Measurements from ENCODE around the gene LPAR5.

The LPAR5 gene

GRCh38 chr12:6639151-6639801, 3.5 kb upstream of the LPAR5 start:
- DNase-seq (ENCODE audit: low read depth in 2 of 3, low spot score in 2 of 3), result no peak

GRCh38 chr12:6638305-6638704, 2.5 kb upstream of the LPAR5 start:
- no peak for DNase-seq (ENCODE audit: low read depth in 2 of 3, low spot score in 2 of 3)

GRCh38 chr12:6635375-6635855, 344 bp downstream of the LPAR5 start:
- no peak for DNase-seq (ENCODE audit: low read depth in 2 of 3, low spot score in 2 of 3)

DNA sequence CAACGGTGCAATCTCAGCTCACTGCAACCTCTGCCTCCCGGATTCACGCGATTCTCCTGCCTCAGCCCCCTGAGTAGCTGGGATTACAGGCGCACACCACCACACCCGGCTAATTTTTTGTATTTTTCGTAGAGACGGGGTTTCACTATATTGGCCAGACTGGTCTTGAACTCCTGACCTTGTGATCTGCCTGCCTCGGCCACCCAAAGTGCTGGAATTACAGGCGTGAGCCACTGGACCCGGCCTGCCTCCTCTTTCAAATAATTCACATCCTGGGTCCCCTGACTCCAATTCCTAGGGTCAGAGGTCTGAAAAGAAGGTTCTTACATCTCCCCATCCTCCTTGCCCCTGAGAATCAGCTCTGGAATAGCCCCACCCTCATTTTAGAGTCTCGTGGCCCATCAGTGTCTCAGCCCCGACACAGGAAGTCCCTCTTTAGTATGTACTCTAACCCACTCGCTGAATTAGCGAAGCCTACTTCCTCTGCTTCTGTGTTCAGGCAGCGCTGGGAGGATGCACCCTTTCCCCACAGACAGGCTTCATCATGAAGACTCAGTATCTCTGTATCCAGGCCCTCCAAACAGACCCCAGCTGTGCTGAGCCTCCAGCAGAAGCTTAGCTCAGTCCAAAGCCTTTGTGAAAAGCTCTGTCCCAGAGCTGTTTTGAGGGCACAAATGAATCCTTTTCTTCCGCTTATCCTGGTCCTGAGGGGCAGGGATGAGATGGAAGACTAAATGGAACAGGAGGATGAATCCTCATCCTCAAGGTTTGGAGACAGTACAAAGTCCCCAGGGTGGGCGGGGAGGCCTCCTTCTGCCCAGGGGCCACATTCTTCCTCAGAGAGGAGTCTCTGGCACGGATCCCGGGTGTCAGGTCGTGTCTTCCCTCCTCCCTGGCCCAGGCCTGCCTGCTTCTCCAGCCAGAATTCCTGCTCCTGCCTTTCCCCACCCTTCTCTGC, 3.5 kb downstream of the LPAR5 start:
- DNase-seq (ENCODE audit: low read depth in 2 of 3, low spot score in 2 of 3), result no peak

DNA sequence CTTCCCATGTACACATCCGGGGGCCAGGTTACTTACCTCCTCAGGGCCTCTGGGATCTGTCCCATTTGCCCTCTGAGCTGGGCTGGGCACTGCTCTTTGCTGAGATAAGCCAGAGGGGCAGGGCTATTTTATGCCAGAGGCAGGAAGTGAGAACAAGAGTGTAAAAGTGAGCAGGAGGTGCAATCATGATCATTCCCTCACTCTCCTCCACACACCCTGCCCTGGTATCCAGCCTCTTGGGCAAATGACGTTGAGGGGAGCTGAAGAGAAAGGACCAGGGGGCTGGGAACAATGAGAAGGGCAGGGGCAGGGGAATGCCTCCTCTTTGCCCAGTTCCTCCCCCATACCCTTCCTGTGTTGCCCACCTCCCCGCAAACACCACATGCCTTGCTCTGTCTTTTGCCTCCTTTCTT, 4.2 kb downstream of the LPAR5 start:
- DNase-seq (ENCODE audit: low read depth in 2 of 3, low spot score in 2 of 3), result no peak

DNA sequence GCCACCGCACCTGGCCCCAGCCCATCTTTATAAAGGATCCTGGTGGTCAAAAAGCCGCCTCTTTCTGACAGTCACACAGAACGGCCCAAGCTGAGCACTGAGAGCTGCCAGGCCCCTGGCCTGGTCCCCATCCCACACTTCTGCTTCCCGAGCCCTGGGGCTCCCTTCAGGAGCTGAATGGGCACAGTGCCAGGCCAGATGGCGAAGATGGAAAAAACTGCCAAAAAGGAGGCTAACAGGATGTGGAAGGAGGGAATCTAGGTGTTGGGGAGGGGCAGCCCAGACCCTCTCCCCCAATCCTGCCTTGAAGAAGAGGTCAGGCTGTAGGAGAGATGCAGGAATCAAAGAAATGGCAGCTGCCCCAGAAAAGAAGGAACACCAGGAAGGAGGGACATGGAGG, 5.0 kb downstream of the LPAR5 start:
- DNase-seq (ENCODE audit: low read depth in 2 of 3, low spot score in 2 of 3), result no peak

DNA sequence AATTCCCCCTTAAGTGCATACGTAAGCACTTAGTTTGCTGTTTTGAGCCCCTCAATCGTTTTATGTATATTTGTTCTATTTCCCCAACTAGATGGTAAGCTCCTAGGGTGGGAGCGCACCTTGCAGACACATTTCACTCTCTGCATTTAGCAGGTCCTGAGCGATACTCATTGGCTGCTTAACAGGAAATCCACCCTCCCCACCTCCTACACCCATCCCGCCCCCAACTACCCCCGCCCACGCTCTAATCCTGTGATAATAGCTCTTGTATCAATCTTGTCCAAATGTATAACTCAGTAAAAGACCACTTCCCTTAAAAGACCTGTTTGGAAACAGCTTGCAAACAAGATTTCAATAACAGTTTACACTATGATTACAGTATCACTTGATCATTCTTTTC, 8.1 kb downstream of the LPAR5 start:
- no peak for DNase-seq (ENCODE audit: low read depth in 2 of 3, low spot score in 2 of 3)

- DNase-seq (ENCODE audit: low read depth in 2 of 3, low spot score in 2 of 3), result no peak
Measured at GRCh38 chr12:6626654-6627283, 9.0 kb downstream of the LPAR5 start.

- DNase-seq (ENCODE audit: low read depth in 2 of 3, low spot score in 2 of 3), result no peak
Measured at GRCh38 chr12:6620885-6621274, 14.9 kb downstream of the LPAR5 start.

GRCh38 chr12:6620137-6620884, 15.4 kb downstream of the LPAR5 start:
- DNase-seq (ENCODE audit: low read depth in 2 of 3, low spot score in 2 of 3), result no peak

GRCh38 chr12:6618483-6619225, 17.1 kb downstream of the LPAR5 start:
- no peak for DNase-seq (ENCODE audit: low read depth in 2 of 3, low spot score in 2 of 3)

DNA sequence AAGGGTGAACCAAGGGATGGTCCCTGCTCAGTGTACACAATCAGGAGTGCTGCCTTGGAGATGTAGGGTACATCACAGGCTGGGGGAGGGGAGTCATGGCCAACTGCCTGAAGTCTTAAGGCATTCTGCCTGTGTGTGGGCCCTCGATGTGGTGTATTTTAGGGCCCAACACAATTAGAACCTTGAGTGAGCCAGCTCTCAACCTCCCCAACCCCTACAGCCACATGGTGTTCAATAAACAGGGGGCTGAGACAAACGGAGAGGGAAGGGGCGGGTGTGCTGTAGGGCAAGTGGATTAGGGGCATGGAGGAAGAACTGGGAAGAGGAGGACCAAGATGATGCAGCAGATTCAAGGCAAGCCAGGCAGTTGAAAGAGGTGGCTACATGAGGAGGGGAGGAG, 20.0 kb downstream of the LPAR5 start:
- no peak for DNase-seq (ENCODE audit: low read depth in 2 of 3, low spot score in 2 of 3)

DNA sequence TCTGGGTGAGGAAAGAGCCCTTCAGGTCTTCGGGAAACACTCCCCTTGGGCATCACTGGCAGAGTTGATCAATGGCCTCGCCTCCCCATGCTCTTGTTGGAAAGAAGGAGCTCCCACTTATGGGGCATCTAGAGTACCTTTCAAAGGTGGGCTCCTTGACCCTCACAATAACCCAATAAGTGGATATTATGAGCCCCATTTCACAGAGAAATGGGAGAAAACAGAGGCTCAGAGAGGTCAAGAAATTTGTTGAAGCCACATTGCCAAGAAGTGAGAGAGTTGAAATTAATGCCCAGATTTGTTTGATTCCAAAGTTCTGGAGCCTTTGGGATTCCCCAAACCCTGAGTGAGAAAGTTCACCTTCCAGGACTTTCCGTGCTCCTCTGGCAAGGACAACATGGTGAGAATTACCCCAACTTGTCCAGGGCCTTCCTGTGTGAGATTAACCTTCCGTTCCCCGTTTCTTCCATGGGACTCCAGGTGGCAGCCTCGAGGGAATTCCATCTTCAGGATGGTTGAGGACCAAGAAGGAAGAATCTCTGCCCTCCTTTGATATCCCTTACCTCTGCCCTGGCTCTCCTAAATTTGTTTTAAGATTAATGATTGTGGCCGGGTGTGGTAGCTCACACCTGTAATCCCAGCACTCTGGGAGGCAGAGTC, 21.1 kb downstream of the LPAR5 start:
- DNase-seq (ENCODE audit: low read depth in 2 of 3, low spot score in 2 of 3), result no peak

DNA sequence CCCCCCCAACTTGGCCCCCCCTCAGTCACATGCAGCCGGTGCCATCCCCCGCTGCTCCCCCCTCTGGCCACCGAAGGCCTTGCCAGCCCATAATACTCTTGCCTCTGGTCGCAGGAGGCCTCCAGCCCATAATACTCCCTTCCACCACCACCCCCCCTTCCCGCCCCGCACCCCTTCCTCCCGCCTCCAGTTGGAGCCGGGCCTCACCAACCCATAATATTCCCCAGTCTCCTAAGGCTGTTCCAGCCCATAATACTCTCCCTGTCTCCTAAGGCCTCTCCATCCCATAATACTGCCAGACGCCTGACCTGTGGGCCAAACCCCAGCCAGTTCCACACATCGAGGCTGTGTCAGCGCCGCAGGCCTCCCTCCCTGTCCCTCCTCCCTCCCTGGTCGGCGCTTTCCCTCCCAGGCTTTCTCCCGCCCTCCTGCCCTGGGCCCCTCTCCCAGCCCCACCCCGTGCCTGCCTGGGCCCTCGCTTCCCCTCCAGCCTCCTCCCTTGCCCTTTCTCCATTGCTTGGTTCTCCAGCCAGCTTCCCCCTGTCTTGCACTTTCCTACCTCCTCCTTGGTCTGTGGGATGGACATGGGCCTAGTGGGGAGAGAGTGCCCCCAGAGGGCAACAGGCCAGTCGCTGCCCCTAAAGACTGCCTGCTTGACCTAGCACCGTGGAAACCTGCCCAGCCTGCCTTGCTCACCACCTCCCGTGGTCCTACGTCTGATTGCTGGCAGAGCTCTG, 21.8 kb downstream of the LPAR5 start:
- DNase-seq (ENCODE audit: low read depth in 2 of 3, low spot score in 2 of 3), result no peak

GRCh38 chr12:6613015-6613775, 22.6 kb downstream of the LPAR5 start:
- no peak for DNase-seq (ENCODE audit: low read depth in 2 of 3, low spot score in 2 of 3)

DNA sequence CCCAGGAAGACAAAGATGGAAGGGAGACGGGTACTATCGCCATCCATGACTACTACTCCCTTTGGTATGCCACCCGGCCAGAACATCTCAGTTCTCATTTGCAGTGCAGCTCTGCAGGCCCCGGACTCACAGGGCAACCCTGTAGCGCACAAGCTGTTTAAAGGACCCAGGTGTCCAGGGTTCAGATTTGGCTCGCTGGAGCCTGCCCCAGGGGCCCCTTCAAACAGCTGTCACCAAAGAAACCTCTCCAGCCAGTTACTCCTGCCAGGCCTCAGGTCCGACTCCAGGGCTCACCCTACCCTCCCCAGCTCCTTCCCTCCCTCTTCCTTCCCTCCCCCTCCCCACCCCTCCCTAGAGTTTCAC, 23.1 kb downstream of the LPAR5 start:
- DNase-seq (ENCODE audit: low read depth in 2 of 3, low spot score in 2 of 3), result no peak

DNA sequence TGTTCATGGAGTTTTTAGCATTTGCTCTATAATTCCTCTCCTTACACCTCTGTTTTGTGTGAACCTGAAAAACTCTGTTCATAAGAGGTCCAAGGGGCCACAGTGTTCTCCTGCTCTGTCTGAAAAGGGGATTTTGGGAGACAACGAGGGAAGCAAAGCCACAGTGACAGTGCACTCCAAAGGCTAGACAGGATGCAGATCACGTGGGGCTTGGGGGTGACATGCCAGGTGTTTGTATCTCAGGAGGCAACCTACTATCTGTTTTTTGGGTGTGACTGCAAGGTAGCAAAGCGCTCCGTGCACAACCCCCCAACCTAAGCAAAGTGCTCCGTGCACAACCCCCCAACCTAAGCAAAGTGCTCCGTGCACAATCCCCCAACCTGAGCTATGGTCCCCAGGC, 23.5 kb downstream of the LPAR5 start:
- no peak for DNase-seq (ENCODE audit: low read depth in 2 of 3, low spot score in 2 of 3)

DNA sequence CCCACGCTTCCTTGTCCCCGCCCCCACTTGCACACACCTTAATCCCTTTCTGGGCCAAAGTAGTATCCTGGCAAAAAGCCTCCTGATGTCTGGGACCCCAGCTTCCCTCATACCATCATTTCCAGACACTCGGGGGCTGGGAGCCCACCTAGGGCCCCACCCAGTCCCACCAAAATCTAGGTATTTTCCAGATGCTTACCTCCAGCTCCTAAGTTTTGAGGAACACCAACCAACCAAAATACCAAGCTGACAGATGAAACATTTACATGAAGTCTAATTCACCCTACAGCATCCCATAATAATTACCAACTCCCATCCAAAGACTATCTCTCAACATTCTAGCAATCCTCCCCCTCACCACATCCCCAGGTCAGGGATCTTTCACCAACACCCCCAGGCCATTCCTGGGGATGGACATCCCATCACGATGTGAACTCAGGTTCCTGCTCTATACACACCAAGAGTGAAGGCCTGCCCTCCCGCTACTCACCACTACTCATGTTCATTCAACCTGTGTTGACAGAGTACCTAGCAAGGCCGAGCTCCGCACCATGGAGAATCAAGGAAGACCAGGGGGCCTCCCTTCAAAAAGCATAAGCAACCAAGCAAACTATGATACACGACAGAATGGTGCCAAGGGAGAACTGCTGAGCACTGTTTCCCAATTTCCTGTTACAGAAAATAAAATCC, 27.0 kb downstream of the LPAR5 start:
- DNase-seq (ENCODE audit: low read depth in 2 of 3, low spot score in 2 of 3), result no peak
